Non-pigmented ciliary epithelial cell (primary cell): ENCODE data around the gene PTGES3L.
"Not testable (repeated sequence)": the region's sequence is repeated elsewhere in the genome, so short reads cannot be mapped to it uniquely, and the experiment has no call there.

Experiments
- DNase-seq: peaks from one replicate; pipeline ENCODE4 v3.0.0-alpha.2; 2010; ENCODE audit warnings: low read depth

Gene PTGES3L

DNA sequence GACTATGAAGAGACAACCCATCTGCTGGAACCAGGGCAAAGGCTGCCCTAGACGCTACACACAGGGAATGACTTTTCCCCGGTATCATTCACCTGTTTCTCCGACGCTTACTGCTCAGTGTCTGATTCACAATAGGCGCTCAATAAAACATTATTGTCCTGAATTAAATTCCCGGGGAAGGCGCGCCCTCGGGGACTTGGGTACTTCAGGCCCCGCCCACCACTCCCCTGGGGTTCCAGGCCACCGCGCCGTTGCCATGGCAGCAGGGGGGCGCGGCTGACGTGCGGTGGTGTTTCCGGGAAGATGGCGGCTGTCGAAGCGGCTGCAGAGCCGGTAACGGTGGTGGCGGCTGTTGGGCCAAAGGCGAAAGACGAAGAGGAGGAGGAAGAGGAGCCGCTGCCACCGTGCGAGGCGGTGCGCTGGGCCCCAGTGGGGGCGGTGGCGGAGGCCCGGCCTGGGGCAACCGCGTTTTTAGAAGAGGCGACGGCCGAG is 440 bp upstream of the PTGES3L start, which contains the start of gene RUNDC1:
TSS of gene RUNDC1 (plus strand) at position 292 of the 492 bp plus-strand sequence. CDS start at position 304, 12 bp downstream.
- no peak for DNase-seq

GRCh38 chr17:42975701-42976100 is 4.2 kb downstream of the PTGES3L start:
- DNase-seq = not testable (repeated sequence)

DNA sequence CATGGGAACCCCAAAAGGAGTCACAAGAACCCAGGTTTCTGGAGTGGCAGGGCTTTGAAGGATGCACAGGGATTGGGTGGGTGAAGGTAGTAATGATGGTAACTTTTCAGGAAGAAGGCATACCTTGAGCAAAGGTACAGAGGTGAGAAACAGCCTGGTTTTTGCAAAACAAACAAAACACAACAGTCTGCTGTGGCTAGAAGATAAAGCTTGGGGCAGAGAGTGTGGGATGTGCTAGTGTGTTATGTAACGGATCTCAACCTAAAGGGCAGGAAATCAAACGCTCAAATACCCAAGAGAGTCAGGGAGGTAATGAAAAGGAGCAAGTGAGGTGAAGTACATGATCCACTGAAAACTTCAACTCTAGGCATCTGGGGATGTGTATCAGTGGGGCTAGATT is 4.6 kb downstream of the PTGES3L start:
- DNase-seq = no peak

DNA sequence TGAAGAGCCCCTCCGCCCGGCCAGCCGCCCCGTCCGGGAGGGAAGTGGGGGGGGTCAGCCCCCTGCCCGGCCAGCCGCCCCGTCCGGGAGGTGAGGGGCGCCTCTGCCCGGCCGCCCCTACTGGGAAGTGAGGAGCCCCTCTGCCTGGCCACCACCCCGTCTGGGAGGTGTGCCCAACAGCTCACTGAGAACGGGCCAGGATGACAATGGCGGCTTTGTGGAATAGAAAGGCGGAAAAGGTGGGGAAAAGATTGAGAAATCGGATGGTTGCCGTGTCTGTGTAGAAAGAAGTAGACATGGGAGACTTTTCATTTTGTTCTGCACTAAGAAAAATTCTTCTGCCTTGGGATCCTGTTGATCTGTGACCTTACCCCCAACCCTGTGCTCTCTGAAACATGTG is 6.6 kb downstream of the PTGES3L start:
- not testable (repeated sequence) for DNase-seq

- no peak for DNase-seq
Measured at GRCh38 chr17:42971589-42971988, 8.3 kb downstream of the PTGES3L start.

GRCh38 chr17:42969001-42969581 is 10.8 kb downstream of the PTGES3L start:
- no peak for DNase-seq

DNA sequence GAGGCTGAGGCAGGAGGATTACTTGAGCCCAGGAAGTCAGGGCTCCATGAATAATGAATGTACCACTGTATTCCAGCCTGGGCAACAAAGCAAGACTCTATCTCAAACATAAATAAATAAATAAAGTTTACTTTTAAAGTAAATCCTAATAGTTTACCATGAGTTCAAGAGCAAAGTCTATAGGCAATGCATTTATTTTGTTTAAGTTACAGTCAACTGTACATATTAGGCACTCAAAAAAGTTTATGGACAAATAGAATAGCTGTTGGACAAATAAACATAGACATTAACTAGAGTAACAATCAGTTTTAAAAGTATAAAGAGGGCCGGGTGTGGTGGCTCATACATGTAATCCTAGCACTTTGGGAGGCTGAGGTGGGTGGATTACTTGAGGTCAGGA is 12.0 kb downstream of the PTGES3L start:
- DNase-seq = no peak

DNA sequence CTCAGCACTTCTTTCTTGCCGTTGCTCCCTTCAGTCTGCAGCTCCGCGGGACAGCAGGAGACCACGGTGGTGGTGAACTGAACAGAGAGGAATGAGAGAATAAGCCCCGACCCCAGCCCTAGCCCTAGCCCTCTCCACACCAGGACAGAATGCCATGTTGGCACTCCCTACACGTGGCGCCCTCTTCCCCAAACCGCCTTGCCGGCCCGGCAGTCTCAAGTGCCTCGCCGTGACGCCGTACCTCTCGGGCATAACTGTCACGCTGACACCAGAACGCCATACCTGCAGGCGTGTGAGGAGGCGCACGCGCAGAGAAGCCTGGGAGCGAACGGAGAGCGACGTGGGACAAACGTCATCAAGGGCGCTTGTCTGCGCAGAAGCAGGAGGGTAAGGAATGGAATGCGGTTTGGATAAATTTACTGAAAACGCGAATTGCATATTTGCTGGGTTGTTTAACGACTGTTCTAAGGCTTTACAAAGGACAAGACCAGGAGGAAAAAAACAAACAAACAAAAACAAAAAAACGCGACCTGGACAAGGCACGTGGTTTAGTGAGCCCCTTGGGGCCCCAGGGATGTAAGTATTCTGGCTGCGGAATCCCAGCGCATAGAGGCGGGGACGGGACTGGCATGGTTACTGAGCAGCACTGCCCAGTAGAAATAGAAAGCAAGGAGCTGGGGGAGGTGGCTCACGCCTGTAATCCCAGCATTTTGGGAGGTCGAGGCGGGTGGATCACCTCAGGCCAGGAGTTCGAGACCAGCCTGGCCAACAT is 15.5 kb downstream of the PTGES3L start, which contains the start of gene AARSD1:
TSS of gene AARSD1 (minus strand) at position 294 of the 772 bp plus-strand sequence. CDS start at position 280, 14 bp downstream.
- peak; percentile 85 for DNase-seq

DNA sequence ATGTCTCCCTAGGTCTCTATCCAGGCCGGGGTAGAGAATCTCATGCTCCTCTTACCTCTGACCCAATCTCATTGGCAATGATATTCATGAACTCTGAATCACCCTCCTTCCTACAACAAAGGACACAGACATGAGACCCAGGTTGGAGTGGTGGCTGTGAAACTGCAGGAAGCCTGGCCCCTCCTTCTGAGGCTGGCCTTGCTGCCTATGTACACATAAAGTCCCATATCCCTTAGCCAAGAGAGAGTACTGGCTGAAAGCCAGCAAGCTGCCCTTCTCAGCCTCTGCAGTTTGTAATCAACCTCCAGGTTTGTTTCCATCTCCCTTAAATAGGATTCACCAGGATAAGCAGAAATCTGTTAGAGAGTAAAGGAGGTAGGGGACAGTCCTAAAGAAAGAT is 26.2 kb downstream of the PTGES3L start:
- DNase-seq = no peak

DNA sequence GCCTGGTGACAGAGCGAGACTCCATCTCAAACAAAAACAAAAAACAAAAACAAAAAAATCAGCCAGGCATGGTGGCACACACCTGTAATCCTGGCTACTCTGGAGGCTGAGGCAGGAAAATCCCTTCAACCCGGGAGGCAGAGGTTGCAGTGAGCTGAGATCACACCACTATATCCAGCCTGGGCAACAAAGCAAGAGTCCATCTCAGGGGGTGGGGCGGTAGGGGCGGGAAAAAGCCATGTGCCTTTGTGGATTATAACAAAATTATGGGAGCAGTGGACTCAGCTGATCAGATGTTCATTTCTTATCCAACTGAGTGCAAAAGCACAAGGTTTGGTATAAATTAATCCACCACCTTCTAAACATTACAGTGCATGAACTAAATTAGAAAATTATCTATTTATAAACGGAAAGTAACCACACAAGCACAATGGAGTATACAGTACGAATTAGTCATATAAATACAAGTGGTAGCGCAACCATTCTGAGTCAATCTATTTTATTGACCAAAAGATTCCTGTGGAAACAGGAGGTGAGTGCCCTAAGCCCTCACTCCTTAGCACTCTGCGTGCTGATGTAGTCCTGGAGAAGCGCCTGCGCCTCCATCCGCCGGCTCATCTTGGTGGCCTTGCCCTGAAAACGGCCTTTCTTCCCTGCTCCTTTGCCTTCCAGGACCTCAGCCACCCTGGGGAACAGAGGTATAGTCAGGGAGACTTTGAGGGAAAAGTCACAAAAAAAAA is 29.7 kb downstream of the PTGES3L start:
- DNase-seq = no peak

DNA sequence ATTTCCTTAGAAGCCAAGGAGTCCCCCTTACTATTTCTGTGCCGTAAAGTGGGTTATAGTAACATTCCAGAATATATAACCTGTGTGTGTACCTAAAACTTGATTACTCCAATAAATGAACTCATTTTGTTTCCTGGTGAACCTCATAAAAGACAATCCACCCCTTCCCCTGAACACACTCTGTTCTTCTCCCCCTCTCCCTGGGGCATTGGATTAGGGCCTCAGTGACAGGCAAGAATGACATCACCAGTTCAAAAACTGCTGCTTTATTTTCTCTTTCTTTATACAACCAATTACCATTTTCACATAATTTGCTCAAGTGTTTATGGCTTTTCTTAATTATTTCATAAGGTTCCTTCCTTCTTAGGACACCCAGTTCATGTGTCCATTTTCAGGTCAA is 33.1 kb downstream of the PTGES3L start:
- no peak for DNase-seq

DNA sequence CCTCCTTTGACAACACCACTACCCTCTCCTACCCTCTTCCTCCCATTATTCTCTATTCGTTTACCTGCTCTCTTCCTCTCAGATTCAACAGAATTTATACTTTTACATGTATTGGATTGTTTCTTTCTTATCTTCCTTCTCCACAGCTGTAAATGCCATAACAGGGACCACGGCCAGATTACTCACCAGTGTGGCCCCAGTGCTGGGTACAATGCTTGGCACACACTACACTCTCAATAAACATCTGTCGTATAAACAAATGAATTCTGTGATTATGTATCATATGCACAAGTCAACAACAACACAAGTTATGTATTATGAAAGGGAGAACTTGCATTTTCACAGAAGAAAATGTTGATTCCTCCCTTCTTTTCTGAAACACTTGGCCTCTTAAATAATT is 35.7 kb downstream of the PTGES3L start:
- no peak for DNase-seq

GRCh38 chr17:42937712-42938596 is 41.9 kb downstream of the PTGES3L start:
- DNase-seq = peak; percentile 19

DNA sequence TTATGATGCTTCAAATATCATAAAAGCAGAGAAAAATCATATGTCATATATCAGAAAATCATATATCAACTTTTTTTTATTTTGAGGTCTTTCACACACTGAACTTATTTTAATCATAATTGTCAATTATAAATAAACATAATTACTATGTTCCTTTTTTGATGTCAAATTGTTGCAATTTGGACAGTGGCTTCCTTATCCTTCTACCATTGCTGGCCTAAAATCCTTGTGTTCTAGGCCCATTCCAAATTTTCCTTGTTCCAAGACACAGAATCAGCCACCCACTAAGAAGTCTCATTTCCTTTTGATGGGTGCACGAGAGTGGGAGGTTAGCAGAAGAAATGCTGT is 50.4 kb downstream of the PTGES3L start:
- DNase-seq = no peak

GRCh38 chr17:42928714-42929496 is 51.0 kb downstream of the PTGES3L start:
- DNase-seq = peak; percentile 42

DNA sequence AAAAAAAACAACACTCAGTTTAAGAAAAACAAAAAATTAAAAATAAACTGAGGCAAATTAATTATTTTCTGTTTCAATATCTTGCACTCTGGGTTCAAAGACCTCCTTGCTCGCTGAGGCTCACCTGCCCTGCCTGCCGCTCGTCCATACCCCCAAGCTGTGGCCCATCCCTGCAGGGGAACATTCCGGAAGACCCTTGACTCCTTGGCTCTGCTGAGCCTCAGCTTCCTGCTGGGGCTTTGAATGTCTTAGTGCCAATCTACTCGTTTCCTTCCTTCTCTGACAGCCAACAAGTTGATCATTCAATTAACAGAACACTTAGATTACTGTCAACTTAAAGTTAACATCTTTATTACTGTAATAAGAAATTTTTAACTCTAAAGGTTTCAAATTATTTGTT is 55.0 kb downstream of the PTGES3L start:
- no peak for DNase-seq

DNA sequence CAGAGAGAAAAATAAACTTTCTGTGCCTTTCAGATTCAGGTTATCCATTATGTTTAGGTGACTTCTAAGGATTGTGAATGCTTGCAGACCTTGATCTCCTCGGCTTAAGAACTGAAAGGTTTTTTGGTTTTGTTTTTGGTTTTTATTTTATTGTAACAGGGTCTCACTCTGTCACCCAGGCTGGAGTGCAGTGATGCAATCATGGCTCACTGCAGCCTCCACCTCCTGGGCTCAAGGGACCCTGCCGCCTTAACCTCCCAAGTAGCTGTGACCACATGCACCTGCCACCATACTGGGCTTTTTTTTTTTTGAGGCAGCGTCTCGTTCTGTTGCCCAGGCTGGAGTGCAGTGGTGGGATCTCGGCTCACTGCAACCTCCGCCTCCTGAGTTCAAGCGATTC is 56.4 kb downstream of the PTGES3L start:
- not testable (repeated sequence) for DNase-seq

GRCh38 chr17:42922294-42922693 is 57.6 kb downstream of the PTGES3L start:
- no peak for DNase-seq

DNA sequence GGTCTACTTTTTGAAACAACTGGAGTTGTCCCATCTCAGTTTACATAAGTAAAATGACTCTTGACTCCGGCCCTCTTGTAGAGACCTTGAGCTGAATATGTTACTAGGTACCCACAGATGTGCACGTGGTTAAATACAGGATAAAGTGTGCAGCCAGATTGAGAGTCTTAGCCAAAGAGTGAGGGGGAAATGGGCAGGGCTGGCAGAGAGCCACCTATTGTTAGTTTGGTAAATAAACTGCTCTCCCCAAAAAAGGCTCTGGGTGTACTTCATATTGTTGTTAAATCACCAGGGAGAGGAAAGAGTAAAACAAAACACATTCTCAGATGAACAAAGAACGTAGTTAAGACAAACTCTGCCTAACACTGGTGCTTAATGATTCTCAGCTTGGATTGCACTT is 59.0 kb downstream of the PTGES3L start:
- no peak for DNase-seq

GRCh38 chr17:42920106-42920900 is 59.6 kb downstream of the PTGES3L start:
- DNase-seq = no peak
